Measurements from ENCODE around the gene GSE1.

GSE1 gene

GRCh38 chr16:85593494-85594221 lies 19.5 kb upstream of the GSE1 start:
- TF ChIP-seq ZFX (IDR thresholded peaks at IDR 0.05), result no peak
- TF ChIP-seq, protein P1, sequence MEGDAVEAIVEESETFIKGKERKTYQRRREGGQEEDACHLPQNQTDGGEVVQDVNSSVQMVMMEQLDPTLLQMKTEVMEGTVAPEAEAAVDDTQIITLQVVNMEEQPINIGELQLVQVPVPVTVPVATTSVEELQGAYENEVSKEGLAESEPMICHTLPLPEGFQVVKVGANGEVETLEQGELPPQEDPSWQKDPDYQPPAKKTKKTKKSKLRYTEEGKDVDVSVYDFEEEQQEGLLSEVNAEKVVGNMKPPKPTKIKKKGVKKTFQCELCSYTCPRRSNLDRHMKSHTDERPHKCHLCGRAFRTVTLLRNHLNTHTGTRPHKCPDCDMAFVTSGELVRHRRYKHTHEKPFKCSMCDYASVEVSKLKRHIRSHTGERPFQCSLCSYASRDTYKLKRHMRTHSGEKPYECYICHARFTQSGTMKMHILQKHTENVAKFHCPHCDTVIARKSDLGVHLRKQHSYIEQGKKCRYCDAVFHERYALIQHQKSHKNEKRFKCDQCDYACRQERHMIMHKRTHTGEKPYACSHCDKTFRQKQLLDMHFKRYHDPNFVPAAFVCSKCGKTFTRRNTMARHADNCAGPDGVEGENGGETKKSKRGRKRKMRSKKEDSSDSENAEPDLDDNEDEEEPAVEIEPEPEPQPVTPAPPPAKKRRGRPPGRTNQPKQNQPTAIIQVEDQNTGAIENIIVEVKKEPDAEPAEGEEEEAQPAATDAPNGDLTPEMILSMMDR (conservative IDR thresholded peaks at IDR 0.05), result no peak
- no peak overlapping the region for H3K27ac ChIP-seq

DNA sequence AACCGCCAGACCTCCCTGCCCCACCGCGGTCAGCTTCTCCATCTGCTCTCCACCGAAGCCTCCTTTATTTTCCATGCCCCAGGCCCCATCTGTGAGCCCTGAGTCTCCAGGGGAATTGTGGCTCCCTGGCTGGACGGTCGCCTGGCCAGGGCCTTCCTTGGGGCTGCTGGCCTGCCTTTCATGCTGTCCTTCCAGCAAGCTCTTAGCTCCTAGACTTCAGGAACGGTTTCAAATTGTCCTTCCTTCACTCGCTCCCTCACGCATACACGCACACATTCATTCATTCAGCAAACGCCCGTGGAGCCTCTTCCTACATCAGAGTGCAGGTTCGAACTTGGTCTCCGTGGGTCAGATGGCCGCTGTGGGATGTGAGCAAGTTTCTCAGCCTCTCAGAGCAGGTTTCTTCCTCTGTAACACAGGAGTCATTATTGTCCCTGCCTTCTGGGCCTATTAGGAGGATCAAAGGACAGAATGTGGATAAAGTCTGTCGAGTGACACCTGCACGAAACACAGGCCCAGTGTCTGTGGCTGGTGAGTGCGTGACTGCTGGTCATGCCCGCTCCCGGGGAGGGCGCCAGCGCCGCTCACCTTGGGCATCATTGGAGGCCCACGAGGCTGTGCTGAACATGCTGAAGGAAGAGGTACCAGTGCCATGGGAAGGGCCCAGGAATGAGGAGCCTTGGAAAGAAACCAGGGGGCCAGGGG lies 18.7 kb upstream of the GSE1 start:
- TF ChIP-seq ZFX (IDR thresholded peaks at IDR 0.05), result no peak
- TF ChIP-seq, protein P1 (conservative IDR thresholded peaks at IDR 0.05), result no peak
- H3K27ac ChIP-seq, result no peak overlapping the region; the same call in 1 of the 2 replicates

GRCh38 chr16:85594978-85595661 lies 18.0 kb upstream of the GSE1 start:
- H3K27ac ChIP-seq, result no peak overlapping the region; the same call in 1 of the 2 replicates
- TF ChIP-seq, protein P1 (conservative IDR thresholded peaks at IDR 0.05), result no peak
- TF ChIP-seq ZFX (IDR thresholded peaks at IDR 0.05), result no peak

GRCh38 chr16:85595812-85596502 lies 17.2 kb upstream of the GSE1 start:
- no peak for TF ChIP-seq ZFX (IDR thresholded peaks at IDR 0.05)
- TF ChIP-seq, protein P1 (conservative IDR thresholded peaks at IDR 0.05), result no peak
- H3K27ac ChIP-seq, result no peak overlapping the region

DNA sequence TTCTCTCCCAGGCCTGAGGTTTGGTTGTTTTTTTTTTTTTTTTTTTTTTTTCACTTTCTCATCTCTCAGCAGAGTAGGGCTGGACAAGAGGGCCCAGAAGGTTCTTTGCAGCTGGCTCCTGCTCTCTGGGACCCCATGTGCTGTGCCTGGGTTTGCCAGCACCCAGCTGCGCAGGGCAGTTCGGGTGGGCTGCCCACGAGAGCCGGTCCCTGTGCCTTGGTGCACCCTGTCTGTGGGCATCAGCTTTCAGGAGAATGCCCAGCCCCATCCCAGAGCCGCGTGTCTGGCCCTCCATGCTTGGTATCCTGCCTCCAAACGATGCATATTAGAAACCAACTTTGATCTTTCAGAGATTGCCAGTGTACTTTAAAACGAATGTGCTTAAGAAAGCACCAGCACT lies 15.0 kb upstream of the GSE1 start:
- H3K27ac ChIP-seq, result no peak overlapping the region
- TF ChIP-seq, protein P1 (conservative IDR thresholded peaks at IDR 0.05), result no peak
- no peak for TF ChIP-seq ZFX (IDR thresholded peaks at IDR 0.05)

GRCh38 chr16:85600078-85600477 lies 13.0 kb upstream of the GSE1 start:
- peak overlapping the region; percentile 6; the same call in 1 of the 2 replicates for H3K27ac ChIP-seq

More at GRCh38 chr16:85600078-85600477, 13.0 kb upstream of the GSE1 start:
- no peak for TF ChIP-seq ZFX (IDR thresholded peaks at IDR 0.05)
- TF ChIP-seq, protein P1 (conservative IDR thresholded peaks at IDR 0.05), result no peak

All from C4-2B (cell line).